ENCODE measurements around the gene ZNF774. TPM values are rescaled to one million over a fixed set of nuclear protein-coding genes. Genes with fewer than 3 reads are reported as not detected.

The ZNF774 gene
- total RNA-seq, 1 experiment from 2014 or later = 2.6 TPM

DNA sequence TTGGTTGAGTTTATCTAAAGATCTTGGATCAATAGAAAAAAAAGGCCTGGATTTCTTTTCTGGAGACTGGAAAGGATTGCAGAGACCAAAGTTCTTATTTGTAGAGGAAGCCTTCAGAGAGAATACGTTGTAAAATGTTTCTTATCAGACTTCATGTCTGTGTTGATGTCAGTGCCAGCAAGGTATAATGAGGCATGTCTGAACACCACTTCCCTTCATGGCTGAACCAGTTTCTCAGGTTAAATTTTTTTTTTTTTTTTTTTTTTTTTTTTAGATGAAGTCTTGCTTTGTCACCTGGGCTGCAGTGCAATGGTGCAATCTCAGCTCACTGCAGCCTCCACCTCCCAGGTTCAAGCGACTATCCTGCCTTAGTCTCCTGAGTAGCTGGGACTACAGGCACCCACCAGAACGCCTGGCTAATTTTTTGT lies 17.8 kb upstream of the ZNF774 start:
- intact Hi-C loops (cut with micrococcal nuclease) = no loop called here
- ChIA-PET CTCF (interaction anchor here (0.7 to 4.5 kb wide), 2 partner anchors 14 to 54 kb away, joined by 3 to 25 read pairs; no protein-coding TSS in a partner anchor), POLR2A (interaction anchor here (1.0 kb wide), 1 partner anchor 22 kb away, joined by 3 read pairs; no protein-coding TSS in a partner anchor)
- Mint-ChIP-seq H3K4me3 (ENCODE audit: unreplicated experiment) (no peak overlapping the region), H3K27me3 (ENCODE audit: insufficient read depth, unreplicated experiment) (no peaks in the 10 kb centered on the region), H3K36me3 (ENCODE audit: insufficient read depth, unreplicated experiment) (no peaks in the 10 kb centered on the region), H3K4me1 (ENCODE audit: insufficient read depth, unreplicated experiment) (peaks cover 14% of the 10 kb centered on the region), H3K9me3 (ENCODE audit: unreplicated experiment) (no peaks in the 10 kb centered on the region), H3K27ac (ENCODE audit: low read depth, unreplicated experiment) (no peak overlapping the region)
- DNase-seq (ENCODE audit: unreplicated experiment) = no peak
- TF ChIP-seq, protein P1, sequence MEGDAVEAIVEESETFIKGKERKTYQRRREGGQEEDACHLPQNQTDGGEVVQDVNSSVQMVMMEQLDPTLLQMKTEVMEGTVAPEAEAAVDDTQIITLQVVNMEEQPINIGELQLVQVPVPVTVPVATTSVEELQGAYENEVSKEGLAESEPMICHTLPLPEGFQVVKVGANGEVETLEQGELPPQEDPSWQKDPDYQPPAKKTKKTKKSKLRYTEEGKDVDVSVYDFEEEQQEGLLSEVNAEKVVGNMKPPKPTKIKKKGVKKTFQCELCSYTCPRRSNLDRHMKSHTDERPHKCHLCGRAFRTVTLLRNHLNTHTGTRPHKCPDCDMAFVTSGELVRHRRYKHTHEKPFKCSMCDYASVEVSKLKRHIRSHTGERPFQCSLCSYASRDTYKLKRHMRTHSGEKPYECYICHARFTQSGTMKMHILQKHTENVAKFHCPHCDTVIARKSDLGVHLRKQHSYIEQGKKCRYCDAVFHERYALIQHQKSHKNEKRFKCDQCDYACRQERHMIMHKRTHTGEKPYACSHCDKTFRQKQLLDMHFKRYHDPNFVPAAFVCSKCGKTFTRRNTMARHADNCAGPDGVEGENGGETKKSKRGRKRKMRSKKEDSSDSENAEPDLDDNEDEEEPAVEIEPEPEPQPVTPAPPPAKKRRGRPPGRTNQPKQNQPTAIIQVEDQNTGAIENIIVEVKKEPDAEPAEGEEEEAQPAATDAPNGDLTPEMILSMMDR (IDR thresholded peaks at IDR 0.05; ENCODE audit: unreplicated experiment) = no peak
- BruUV-seq (replicated peaks) = no TSS peak

DNA sequence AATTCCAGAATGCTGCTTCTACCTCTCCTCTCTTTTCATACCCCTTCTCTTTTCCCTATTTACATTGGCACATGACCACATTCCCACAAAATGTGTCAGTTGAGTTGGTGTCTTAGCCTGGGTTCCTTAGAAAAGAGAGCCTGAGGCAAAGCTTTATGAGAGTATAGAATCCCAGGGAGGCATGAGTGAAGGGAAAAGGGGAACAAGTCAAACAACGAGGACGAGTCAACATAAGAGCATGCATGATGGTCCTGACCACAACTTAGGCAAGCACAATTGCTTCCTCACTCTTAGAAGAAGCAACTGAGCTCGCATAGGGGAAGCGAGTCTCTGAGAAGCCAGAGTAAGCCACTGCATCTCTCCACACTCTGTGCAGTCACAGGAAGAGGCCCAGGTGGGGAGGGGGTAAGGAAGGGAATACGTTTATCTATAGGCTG lies 15.4 kb upstream of the ZNF774 start:
- CTCF ChIA-PET = interaction anchor here (1.0 to 4.5 kb wide), 3 partner anchors 11 to 145 kb away, joined by 3 to 25 read pairs (median 9); no protein-coding TSS in a partner anchor
- no peaks in the 10 kb centered on the region for H3K27me3 Mint-ChIP-seq (ENCODE audit: insufficient read depth, unreplicated experiment)
- H3K36me3 Mint-ChIP-seq (ENCODE audit: insufficient read depth, unreplicated experiment) = no peaks in the 10 kb centered on the region
- POLR2A ChIA-PET = interaction anchor here (0.9 to 1.7 kb wide), 7 partner anchors 10 to 31 kb away, joined by 3 to 5 read pairs (median 3); no protein-coding TSS in a partner anchor
- no peak overlapping the region for H3K4me3 Mint-ChIP-seq (ENCODE audit: unreplicated experiment)
- DNase-seq (ENCODE audit: unreplicated experiment) = peak; percentile 84
- intact Hi-C loops (cut with micrococcal nuclease) = no loop called here
- H3K4me1 Mint-ChIP-seq (ENCODE audit: insufficient read depth, unreplicated experiment) = peaks cover 16% of the 10 kb centered on the region
- BruUV-seq (replicated peaks) = no TSS peak
- no peak overlapping the region for H3K27ac Mint-ChIP-seq (ENCODE audit: low read depth, unreplicated experiment)
- H3K9me3 Mint-ChIP-seq (ENCODE audit: unreplicated experiment) = no peaks in the 10 kb centered on the region
- TF ChIP-seq, protein P1 (IDR thresholded peaks at IDR 0.05; ENCODE audit: unreplicated experiment) = no peak

DNA sequence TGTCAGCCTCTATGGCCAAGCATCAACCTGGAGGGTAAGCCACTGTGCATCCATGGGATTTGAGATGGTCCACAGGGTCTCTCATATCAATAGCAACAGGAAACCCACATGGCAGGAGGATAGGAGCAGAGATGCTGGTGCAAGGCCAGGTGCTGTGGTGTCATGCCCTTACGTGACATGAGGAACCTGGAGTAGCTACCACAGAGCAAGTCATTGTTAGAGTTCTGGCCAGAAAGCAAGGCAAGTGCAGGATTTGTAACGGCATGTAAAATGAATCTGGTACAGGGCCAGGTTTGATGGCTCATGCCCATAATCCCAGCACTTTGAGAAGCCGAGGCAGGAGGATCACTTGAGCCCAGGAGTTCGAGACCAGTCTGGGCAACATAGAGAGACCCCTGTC lies 14.8 kb upstream of the ZNF774 start:
- TF ChIP-seq, protein P1 (IDR thresholded peaks at IDR 0.05; ENCODE audit: unreplicated experiment) = no peak
- no peaks in the 10 kb centered on the region for H3K36me3 Mint-ChIP-seq (ENCODE audit: insufficient read depth, unreplicated experiment)
- ChIA-PET CTCF (interaction anchor here (0.6 to 4.5 kb wide), 6 partner anchors 10 to 566 kb away, joined by 3 to 25 read pairs (median 3); partner anchors contain the start of gene MAN2A2), POLR2A (interaction anchor here (0.9 to 1.7 kb wide), 6 partner anchors 10 to 30 kb away, joined by 3 to 5 read pairs (median 3); no protein-coding TSS in a partner anchor)
- H3K27ac Mint-ChIP-seq (ENCODE audit: low read depth, unreplicated experiment) = no peak overlapping the region
- H3K4me1 Mint-ChIP-seq (ENCODE audit: insufficient read depth, unreplicated experiment) = peaks cover 16% of the 10 kb centered on the region
- H3K27me3 Mint-ChIP-seq (ENCODE audit: insufficient read depth, unreplicated experiment) = no peaks in the 10 kb centered on the region
- intact Hi-C loops (cut with micrococcal nuclease) = no loop called here
- no peaks in the 10 kb centered on the region for H3K9me3 Mint-ChIP-seq (ENCODE audit: unreplicated experiment)
- BruUV-seq (replicated peaks) = no TSS peak
- no peak overlapping the region for H3K4me3 Mint-ChIP-seq (ENCODE audit: unreplicated experiment)
- DNase-seq (ENCODE audit: unreplicated experiment) = peak; percentile 51

DNA sequence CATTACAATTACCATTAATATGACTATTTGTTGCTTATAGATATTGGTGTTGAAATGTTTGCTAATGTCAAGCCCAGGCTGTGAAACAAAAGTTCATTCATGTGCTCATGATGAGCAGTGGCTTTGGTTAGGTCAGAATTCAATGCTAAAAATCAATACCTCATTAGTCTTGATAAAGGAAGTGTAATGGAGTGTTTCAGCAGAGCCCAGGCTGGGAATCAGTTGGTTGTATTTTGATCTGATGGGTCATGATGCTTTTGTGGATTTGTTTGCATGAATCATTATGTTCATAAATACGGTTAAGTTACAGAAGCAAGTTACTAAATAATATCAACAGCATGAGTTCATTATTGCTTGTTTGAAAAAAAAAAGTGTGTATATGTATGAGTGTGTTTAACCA lies 13.6 kb upstream of the ZNF774 start:
- Mint-ChIP-seq H3K9me3 (ENCODE audit: unreplicated experiment) (no peaks in the 10 kb centered on the region), H3K36me3 (ENCODE audit: insufficient read depth, unreplicated experiment) (no peaks in the 10 kb centered on the region), H3K27ac (ENCODE audit: low read depth, unreplicated experiment) (no peak overlapping the region), H3K27me3 (ENCODE audit: insufficient read depth, unreplicated experiment) (no peaks in the 10 kb centered on the region), H3K4me1 (ENCODE audit: insufficient read depth, unreplicated experiment) (peaks cover 16% of the 10 kb centered on the region), H3K4me3 (ENCODE audit: unreplicated experiment) (no peak overlapping the region)
- intact Hi-C loops (cut with micrococcal nuclease) = no loop called here
- TF ChIP-seq, protein P1 (IDR thresholded peaks at IDR 0.05; ENCODE audit: unreplicated experiment) = no peak
- DNase-seq (ENCODE audit: unreplicated experiment) = no peak
- POLR2A ChIA-PET = interaction anchor here (0.7 kb wide), 1 partner anchor 239 kb away, joined by 3 read pairs; no protein-coding TSS in a partner anchor
- CTCF ChIA-PET = interaction anchor here (4.5 kb wide), 1 partner anchor 18 kb away, joined by 25 read pairs; no protein-coding TSS in a partner anchor
- no TSS peak for BruUV-seq (replicated peaks)
